Hepatocyte (in vitro differentiated cells): ENCODE data around the gene KRTAP12-4.
"Not testable (repeated sequence)": the region's sequence is repeated elsewhere in the genome, so short reads cannot be mapped to it uniquely, and the experiment has no call there.

Experiments
- EZH2 ChIP-seq: fragments of 200-600 bp; sonication (generic); IDR thresholded peaks from 2 replicates; pipeline ENCODE4 v1.6.1; 2016; ENCODE audit warnings: antibody characterized with exemption, mild to moderate bottlenecking, borderline replicate concordance
- EZH2phosphoT487 ChIP-seq: fragments of 200-600 bp; sonication (generic); IDR thresholded peaks from one replicate; pipeline ENCODE4 v1.6.1; 2018; ENCODE audit warnings: antibody characterized with exemption, mild to moderate bottlenecking, low read depth, moderate library complexity; ENCODE audit not compliant: unreplicated experiment, severe bottlenecking

GRCh38 chr21:44685050-44685449 is 30.6 kb upstream of the KRTAP12-4 start:
- not testable (repeated sequence) for TF ChIP-seq EZH2, EZH2phosphoT487
